ENCODE measurements around the gene KRT81.
"Not testable (repeated sequence)": the region's sequence is repeated elsewhere in the genome, so short reads cannot be mapped to it uniquely, and the experiment has no call there.

The KRT81 gene

GRCh38 chr12:52241205-52241842 lies 50.0 kb downstream of the KRT81 start:
- no peak for DNase-seq (ENCODE audit: low read depth)

- not testable (repeated sequence) for DNase-seq (ENCODE audit: low read depth)
Measured at GRCh38 chr12:52240247-52240646, 51.1 kb downstream of the KRT81 start.

- no peak for DNase-seq (ENCODE audit: low read depth)
Measured at GRCh38 chr12:52239767-52240166, 51.6 kb downstream of the KRT81 start.

- no peak for DNase-seq (ENCODE audit: low read depth)
Measured at GRCh38 chr12:52238916-52239646, 52.3 kb downstream of the KRT81 start.

- DNase-seq (ENCODE audit: low read depth) = no peak
Measured at GRCh38 chr12:52238207-52238840, 53.0 kb downstream of the KRT81 start.

- DNase-seq (ENCODE audit: low read depth) = no peak
Measured at GRCh38 chr12:52236386-52237050, 54.8 kb downstream of the KRT81 start.

Data from stimulated activated CD8-positive, alpha-beta memory T cell treated with anti-CD3 and anti-CD28 coated beads, Interleukin-12 subunit alpha, Interleukin-12 subunit beta, amount 100 ng/mL, for 1 hour (primary cell).